HG03095 (cell line): ENCODE data around the gene ANGPTL7.
"Not testable (repeated sequence)": the region's sequence is repeated elsewhere in the genome, so short reads cannot be mapped to it uniquely, and the experiment has no call there.

ENCODE experiments used
- ATAC-seq: cut with Tn5 transposase; IDR thresholded peaks from one replicate; pipeline ENCODE4 v1.9.1; 2021; ENCODE audit warnings: moderate library complexity; ENCODE audit not compliant: unreplicated experiment

The ANGPTL7 gene, protein sequence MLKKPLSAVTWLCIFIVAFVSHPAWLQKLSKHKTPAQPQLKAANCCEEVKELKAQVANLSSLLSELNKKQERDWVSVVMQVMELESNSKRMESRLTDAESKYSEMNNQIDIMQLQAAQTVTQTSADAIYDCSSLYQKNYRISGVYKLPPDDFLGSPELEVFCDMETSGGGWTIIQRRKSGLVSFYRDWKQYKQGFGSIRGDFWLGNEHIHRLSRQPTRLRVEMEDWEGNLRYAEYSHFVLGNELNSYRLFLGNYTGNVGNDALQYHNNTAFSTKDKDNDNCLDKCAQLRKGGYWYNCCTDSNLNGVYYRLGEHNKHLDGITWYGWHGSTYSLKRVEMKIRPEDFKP

DNA sequence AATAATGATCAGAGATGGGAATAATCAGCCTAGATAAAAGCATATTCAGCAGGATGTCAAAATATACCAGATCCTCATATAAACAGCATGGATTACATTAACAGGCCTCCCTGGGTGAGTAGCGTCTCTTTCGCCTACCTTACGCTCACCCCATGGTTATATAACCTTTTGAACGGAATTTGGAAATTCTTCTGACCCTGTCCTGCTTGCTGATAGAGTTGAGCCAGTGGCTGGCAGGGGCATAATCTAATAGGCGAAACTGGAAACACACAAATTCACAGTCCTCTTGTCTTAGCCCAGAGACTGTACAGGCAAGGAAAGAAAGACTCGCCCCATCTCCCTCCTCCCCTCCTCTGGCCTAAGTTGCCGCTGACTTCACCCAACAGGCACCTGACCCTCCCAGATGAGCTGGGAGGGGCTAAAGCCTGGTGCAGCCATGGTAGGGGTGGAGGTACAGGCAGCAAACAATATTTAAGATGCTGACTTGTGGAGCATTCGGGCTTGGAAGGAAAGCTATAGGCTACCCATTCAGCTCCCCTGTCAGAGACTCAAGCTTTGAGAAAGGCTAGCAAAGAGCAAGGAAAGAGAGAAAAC, at the start of gene ANGPTL7:
TSS of gene ANGPTL7 (plus strand) at position 498 of the 594 bp plus-strand sequence. CDS start 225 bp downstream, outside the sequence.
- ATAC-seq: no peak

DNA sequence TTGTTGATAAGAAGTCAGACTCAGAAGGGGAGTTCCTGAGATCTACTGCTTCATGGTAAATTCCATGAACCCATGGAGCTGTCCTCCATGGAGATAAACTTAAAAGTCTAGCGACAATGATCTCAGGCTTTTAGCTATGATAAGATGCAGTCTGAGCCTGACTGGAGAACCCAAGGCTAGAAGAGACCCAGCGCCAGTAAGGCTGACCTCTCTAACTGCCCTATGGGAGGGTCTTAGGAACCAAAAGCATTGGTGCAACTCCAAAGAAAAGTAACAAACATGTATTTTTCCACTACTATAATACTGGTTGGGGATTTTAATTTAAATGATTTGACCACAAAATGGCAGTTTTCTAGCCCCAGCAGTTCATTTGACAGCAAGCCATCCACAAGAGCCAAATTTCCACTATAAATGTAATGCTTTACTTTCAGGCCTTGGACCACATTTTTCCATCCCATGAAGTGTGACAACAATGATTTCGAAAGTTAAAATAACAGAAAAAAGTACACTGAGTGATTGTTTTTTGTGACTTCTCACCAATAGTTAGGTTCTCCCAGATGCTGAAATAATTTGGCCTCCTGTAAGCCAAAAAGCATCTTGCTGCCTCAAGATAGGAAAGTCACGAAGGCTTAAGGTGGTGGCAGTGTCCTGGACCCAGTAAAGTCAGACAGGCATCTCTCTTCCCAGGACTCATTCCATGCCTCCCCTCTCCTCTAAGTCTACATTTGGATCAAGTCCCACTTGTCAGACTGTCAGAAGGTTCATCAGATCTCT, 46.4 kb upstream of the ANGPTL7 start:
- ATAC-seq: no peak

DNA sequence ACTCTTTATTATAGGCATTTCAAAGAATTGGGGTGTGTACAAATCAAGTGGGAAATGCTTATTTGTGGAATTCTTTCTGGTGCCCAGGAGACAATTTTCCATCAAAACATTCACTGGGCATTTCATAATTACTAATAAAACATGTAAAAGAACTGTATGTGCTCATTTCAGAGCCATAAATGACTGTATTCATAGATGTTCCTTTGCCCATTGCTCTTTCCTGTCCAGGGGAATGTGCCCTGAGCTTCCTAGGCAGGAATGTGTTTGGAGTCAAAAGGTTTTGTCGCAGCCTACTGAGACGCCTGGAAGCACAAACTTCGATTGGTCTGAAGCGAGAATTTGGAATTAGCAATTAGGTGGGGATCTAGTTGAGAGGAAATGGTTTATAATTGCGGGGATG, 45.8 kb upstream of the ANGPTL7 start:
- no peak for ATAC-seq

DNA sequence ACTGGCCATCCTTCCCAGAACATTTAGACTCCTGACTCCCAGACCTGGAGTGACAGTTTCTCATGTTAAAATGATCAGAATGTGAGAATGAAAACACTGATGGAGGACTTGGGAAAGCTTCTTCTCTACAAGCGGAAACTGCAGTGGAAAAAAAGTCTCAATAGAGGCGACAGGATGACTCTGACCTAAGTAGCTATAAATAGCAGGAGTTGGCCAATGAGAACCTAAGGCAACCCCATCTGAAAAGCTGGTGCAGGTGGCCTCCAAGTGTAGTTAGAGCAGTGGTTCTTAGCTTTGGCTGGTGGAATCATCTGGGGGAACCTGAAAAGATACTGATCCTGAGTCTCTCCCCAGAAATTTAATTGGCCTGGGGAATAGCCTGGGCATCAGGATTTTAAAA, 45.2 kb upstream of the ANGPTL7 start:
- no peak for ATAC-seq

DNA sequence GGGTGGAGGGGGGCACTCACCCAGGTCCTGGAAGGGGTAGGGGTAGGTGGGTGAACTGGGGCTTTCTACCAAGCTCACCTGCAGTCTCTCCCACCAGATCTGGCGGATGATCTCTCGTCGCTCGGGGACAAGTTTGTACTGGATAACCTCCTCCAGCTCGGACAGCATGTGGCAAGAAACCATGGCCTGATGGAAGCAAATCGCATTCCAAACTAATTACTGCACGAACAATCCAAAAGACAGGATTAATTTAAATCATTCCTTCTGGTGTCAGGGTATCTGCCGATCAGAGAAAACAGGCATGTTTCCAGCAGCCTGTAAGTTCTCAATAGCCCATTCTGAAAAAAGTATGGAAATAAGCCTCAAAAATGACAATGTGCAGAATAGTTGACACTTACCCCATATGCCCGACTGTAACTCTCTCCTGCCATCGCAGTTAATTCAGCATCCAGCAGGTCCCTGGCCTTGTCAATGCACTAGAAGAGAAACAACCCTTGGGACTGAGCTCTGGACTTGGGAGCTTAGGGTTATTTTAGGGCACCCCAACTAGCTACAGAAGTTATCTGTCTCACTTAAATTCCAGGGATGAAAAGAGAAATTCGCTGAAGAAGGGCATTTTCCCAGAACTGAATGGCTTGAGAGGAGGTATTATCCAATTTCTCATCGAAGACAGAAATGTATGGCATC, 44.4 kb upstream of the ANGPTL7 start:
- ATAC-seq: no peak

DNA sequence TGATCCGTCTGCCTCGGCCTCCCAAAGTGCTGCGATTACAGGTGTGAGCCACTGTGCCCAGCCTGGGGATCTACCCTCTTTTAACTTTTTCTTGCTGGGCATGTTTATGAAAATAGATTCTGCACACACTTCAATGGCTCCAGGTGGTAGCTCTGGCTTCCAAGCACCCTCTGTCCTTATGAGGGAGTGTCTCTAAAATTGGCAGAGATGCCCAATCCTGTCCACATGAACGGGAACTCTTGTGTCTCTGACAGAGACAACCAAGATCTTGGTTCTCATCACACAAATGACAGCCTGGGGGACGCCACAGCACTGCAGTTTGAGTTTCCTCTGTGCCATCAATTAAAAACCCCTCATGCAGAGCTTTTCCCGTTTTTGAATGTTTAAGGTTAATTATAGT, 43.4 kb upstream of the ANGPTL7 start:
- no peak for ATAC-seq

DNA sequence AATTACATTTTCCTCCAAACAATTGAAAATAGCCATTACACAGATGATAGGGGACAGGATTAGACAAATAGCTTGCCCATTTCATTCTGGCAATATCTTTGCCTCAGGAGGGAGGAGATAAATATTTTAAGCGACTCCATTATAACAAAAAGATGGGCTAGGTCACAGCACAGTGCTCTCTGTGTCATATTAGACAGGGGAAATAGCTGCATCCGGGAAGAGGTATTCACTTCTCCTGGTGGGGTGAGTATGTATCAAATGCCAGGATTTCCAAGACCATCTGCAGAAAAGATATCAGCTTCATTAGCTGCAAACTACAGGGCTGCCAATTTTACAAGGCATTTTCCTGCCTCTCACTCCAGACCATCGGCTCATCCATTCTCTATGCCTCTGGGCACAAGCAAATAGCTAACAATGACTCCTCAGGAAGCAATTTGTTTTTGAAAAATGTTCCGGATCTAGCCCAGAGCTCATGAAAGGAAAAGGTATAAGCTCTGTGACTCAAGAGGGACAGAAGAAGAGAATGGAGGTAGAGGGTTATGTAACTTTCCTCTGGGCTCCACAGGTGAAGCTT, 41.9 kb upstream of the ANGPTL7 start:
- ATAC-seq: no peak

DNA sequence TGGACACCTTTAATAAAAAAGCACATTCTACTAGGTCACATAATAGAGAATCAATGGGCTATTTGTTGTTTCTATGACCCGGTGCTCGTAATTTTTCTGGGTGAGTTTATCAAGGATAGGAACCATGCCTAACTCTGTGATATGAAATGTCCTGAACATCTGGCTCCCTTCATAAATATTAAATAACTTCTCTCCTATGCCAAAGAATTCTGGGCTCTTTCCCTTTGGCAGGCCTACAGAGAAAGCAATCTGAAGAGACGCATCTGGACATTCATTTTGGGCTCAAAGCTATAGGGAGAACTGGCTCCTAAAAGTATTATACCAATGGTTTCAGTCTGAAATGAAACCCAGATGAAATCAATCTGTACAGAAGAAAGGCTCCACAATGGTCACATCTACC, 38.8 kb upstream of the ANGPTL7 start:
- ATAC-seq: no peak

DNA sequence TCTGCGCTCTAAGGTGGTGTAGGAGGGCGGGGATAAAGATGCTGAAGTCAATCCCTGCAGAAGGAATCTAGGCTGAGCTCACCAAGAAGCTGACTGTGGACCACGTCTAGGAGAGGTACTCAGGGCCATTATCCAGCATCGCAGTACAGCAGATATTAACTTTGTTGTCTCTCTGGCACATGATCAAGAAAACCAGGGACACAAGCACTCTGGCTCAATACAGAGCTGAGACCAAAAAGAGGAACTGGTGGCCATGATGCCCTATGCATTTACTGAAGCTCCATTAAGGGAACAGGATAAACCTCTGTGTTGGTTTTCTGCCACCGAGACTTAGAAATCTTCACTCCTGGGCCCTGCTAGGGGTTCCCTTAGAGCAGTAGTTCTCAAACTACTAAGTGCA, 38.0 kb upstream of the ANGPTL7 start:
- ATAC-seq: no peak

DNA sequence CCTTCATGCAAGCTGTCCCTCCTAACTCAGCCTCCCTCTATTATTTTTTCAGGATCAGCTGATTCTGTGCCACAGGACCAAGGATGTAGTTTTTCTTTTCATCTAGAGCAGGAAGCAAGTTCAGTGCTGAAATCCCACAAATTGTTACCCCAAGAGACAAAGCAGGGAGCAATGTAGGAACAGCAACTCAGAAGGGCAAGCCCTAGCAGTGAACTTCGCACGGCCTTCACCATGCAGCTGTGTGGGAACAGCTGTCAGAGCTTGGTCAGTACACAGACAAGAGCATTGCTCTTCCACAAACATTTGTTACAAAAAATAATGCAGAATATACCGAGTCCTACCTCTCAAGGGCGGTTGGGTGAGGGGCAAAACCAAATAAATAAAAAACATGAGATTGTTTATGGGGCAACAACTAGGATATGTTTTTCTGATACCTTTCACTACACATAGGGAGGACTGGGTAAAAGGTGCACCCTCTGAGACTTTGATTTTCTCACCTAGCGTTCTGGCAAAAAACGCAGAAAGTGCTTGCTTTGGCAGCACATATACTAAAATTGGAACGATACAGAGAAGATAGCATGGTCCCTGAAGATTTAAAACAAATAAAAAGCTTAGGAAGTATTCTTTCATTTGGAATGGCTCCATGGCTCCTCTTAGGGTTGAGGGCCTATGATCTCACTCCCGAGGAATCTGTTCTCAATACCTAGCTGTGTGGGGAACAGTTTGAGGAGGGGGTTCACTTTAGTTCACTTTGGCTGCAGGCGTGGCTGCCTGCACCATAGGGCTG, 37.1 kb upstream of the ANGPTL7 start:
- no peak for ATAC-seq

DNA sequence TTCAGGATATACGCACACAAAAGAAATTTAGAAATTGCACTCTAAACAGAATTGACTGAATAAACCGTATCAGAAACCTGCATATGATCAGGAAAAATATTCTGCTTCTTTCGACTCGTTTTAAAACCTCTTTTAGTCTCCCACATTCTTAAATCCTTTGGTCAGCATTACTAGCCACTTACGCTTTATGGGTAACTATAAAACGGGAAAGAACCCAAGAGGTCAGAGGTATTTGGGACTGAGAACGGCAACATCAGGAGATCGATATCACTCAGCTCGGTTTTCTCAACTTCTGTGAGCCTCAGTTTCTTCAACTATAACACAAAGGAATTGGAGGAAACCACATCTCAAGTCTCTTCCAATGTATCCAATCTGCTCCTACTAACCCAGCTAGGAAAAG, 36.4 kb upstream of the ANGPTL7 start:
- no peak for ATAC-seq

DNA sequence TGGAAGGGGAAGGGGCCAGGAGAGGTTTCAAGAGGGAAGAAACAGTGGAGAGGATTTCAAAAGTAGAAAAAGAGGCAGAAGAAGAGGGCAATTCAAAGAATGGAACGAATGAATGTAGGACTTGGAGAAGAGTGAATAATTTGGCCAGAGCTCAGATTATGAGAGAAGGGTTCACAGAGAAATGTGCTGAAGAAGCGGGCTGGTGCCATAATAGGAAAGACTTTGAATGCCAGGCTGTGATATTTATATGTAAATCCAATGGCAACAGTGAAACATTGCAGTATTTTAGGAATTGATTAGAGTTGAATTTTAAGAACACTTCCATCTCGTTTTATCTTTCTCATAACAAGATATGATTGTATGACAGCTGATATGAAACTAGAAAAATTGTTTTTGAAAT, 36.0 kb upstream of the ANGPTL7 start:
- no peak for ATAC-seq

DNA sequence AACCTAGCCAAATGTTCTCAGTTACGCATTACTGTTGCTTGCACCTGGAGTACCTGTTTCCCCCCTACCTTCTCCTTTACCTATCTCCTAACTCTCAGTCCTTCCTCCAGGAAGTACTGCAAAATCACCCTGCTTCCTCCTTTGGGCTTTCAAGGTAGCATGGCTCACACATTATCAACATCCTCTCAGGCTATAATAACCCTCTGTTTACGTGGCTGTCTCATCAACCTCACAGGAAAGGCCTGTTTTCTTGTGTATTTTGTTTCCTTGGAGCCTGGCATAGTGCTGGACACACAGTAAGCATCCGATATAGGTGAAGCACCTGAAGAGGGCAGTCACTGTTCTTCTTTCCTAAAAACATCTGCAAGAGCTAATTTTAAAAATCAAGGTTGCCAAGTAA, 32.7 kb upstream of the ANGPTL7 start:
- ATAC-seq: no peak

DNA sequence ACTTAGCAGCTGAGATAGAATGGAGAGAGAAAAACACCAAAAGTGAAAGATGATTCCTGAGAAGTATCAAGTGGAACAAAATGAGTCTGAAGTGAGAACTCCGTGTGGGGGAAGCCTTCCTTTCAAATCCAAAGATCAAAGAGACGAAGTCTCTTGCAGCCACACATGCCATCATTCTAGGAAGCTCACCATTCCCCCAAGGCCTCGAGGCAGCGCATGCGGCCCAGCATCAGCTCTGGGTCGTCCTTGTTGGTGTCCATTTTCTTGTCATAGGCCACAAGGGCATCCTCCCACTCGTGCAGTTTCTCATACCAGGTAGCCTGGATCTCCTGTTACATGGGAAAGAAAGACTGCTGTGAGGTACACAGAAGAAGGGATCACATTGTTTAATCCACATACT, 32.2 kb upstream of the ANGPTL7 start:
- ATAC-seq: no peak

DNA sequence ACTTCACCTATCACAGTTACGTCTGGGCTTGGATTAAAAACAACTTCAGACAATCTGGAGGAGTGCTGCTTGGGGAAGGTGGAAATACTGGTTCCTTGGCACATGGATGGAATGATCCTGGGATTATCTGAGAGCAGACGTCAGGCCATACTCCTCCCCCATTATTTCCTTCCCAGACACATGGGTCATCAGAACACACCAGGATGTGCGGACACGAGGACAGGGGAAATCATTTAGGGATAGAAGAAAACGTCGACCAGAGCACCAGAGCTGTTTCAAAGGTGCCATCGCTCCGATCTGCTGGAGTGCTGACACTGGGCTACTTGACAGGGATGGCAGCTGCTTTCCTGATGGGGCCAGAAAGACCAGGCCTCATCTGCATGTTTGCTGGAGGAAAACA, 31.8 kb upstream of the ANGPTL7 start:
- no peak for ATAC-seq

DNA sequence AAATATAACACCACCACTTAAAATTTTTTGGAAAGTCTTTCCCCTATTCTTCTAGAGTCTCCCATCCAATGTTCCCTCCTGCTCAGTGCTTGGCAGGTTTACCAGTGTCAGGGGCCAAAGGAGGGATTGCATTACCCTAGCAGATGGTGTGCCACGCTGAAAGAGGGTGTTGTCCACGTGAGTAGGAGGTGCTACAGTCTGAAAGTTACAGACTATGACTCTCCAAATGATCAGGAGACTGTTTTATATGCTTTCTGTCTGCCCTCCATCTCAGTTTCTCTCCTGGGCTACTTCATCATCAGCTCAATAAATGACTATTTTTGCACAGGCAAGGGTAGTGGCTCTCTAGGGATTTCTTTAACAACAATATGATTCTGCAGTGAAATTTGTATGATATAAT, 31.3 kb upstream of the ANGPTL7 start:
- no peak for ATAC-seq

DNA sequence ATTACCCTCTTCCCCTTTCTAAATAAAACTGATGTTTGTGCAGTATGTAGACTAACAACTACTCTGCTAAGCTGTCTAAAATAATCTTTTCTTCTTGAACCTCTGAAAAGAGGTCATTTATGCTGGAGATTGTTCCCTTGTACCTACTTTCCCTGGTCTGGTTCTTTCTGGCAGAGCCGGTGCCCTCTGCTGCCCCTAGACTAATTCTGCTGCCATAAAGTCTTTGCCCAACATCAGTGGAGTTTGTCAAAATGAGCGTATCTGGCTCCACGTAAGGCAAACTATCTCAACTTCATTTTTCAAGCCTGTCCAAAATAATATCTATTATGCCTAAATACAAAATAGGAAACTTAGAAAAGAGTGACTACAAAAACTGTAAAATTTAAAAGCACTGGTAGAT, 30.9 kb upstream of the ANGPTL7 start:
- ATAC-seq: no peak

DNA sequence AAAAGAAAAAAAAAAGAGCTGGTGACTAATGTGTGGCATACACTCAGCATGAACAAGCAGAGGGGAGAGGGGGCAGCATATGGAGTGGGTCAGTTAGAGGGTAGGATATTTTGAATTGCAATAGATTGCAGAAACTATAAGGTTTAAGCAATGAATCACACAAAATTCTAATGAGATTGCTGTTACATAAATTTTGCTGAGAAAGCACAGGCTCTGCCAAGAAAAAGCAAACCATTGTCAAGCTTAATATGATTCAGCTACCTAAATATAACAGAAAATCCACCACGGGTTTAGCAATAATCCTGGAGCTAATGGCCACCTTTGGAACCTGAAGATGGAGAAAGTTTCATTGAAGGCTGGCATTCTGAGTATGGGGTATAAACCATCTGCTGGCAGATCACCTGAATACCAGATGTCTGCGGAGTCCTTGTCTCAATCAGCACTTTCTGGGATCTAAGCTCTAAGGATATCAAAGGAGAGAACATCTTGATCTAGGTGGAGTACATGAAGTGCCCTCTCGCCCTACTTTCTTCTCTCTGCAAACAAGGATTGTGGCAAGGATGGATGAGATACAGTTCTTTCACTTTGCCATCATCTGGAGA, 30.3 kb upstream of the ANGPTL7 start:
- no peak for ATAC-seq

DNA sequence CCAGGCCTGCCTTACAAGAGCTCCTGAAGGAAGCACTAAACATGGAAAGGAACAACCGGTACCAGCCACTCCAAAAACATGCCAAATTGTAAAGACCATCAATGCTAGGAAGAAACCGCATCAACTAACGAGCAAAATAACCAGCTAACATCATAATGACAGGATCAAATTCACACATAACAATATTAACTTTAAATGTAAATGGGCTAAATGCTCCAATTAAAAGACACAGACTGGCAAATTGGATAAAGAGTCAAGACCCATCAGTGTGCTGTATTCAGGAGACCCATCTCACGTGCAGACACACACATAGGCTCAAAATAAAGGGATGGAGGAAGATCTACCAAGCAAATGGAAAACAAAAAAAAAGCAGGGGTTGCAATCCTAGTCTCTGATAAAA, 26.4 kb upstream of the ANGPTL7 start:
- not testable (repeated sequence) for ATAC-seq

DNA sequence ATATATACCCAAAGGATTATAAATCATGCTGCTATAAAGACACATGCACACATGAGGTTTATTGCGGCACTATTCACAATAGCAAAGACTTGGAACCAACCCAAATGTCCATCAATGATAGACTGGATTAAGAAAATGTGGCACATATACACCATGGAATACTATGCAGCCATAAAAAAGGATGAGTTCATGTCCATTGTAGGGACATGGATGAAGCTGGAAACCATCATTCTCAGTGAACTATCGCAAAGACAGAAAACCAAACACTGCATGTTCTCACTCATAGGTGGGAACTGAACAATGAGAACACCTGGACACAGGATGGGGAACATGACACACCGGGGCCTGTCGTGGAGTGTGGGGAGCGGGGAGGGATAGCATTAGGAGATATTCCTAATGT, 22.4 kb upstream of the ANGPTL7 start:
- ATAC-seq: not testable (repeated sequence)
